K562 (cell line): ENCODE measurements around the gene PHF24. TPM values are rescaled to one million over a fixed set of nuclear protein-coding genes. Genes with fewer than 3 reads are reported as not detected.

Source experiments
- ATAC-seq: fragments of 200-7000 bp; cut with Tn5 transposase; 3 replicates; pipeline ENCODE4 v1.9.1; 2020; ENCODE audit warnings: moderate library complexity
- BruUV-seq: library from RNA; stranded (reverse); fragments of 400-500 nt; replicated peaks from 2 replicates; lab custom pipeline; 2021; lab: Mats Ljungman, UMichigan
- CTCF ChIA-PET: fragments of 300-600 bp; formaldehyde crosslinking; extraction: SDS; loops from one replicate; lab custom pipeline; 2021; ENCODE audit warnings: low intra/inter-chr PET ratio; lab: Yijun Ruan, JAX
- POLR2A ChIA-PET: fragments of 300-600, 350-650 bp; sonication (Branson Sonifier 250); formaldehyde crosslinking; extraction: SDS; loops from one replicate; lab custom pipeline; 2021; ENCODE audit warnings: antibody characterized with exemption, inconsistent platforms; lab: Yijun Ruan, JAX
- DNase-seq, 4 experiments: peaks; one replicate each; pipeline versions ENCODE4 v3.0.0 to v3.0.0-alpha.2; 2011 to 2018; ENCODE audit warnings: low spot score in 3 of 4, mixed read lengths in 3 of 4; ENCODE audit errors: extremely low read depth in 1 of 4
- FAIRE-seq: peaks from 2 replicates; lab custom pipeline; 2011; peaks lifted over from hg19 to GRCh38; lab: Jason Lieb, UNC
- H2AFZ ChIP-seq: 2 replicates; pipeline ENCODE4 v1.6.0; 2011; ENCODE audit warnings: low read depth, low read length, control low read depth, inconsistent platforms
- H3K27ac ChIP-seq: fragments of 200-600 bp; 3 replicates; pipeline ENCODE4 v1.8.0; 2011; ENCODE audit warnings: low read depth, mild to moderate bottlenecking, control low read depth, inconsistent platforms, low read length, moderate library complexity, mixed read lengths; ENCODE audit errors: extremely low read depth
- H3K27me3 ChIP-seq, 2 experiments: fragments of 300-600 bp in 1 of 2; 2 replicates in 1 of 2; 3 replicates in 1 of 2; pipeline versions ENCODE4 v1.6.0 to v1.8.0; 2011; ENCODE audit warnings: inconsistent platforms in 2 of 2, low read length in 2 of 2, mild to moderate bottlenecking in 1 of 2, mixed read lengths in 1 of 2, moderate library complexity in 1 of 2; ENCODE audit not compliant: control insufficient read depth in 2 of 2, insufficient read depth in 2 of 2
- H3K36me3 ChIP-seq: fragments of 300-600 bp; 3 replicates; pipeline ENCODE4 v1.8.0; 2011; ENCODE audit warnings: mild to moderate bottlenecking, low read length, inconsistent platforms; ENCODE audit not compliant: control insufficient read depth, insufficient read depth
- H3K4me1 ChIP-seq, 2 experiments: fragments of 200-600 bp in 1 of 2; replicated peaks in 1 of 2; 2 replicates in 1 of 2; 3 replicates in 1 of 2; pipeline versions ENCODE4 v1.5.1 to v1.8.0; 2011; ENCODE audit warnings: inconsistent platforms in 2 of 2, low read length in 2 of 2, mild to moderate bottlenecking in 1 of 2, mixed read lengths in 1 of 2, moderate library complexity in 1 of 2; ENCODE audit not compliant: control insufficient read depth in 2 of 2, insufficient read depth in 2 of 2
- H3K4me2 ChIP-seq: 2 replicates; pipeline ENCODE4 v1.6.1; 2011; ENCODE audit warnings: low read length, control low read depth, inconsistent platforms, mixed read lengths; ENCODE audit not compliant: insufficient read depth
- H3K4me3 ChIP-seq: fragments of 200-600 bp; sonication (generic), shearing (Covaris generic); 2 replicates; pipeline ENCODE4 v1.5.1; 2016; ENCODE audit warnings: control low read depth, inconsistent platforms
- H3K79me2 ChIP-seq: fragments of 200-600 bp; 3 replicates; pipeline ENCODE4 v1.8.0; 2011; ENCODE audit warnings: low read length, inconsistent platforms; ENCODE audit not compliant: control insufficient read depth, insufficient read depth
- H3K9ac ChIP-seq, 2 experiments: 2 replicates each; pipeline versions ENCODE4 v1.6.0 to v1.6.1; 2011; ENCODE audit warnings: low read depth in 2 of 2, low read length in 2 of 2, control low read depth in 1 of 2, inconsistent platforms in 1 of 2, mild to moderate bottlenecking in 1 of 2, mixed read lengths in 1 of 2; ENCODE audit not compliant: insufficient read depth in 1 of 2
- H3K9me1 ChIP-seq: one replicate; pipeline ENCODE4 v1.6.0; 2011; ENCODE audit warnings: inconsistent platforms, mild to moderate bottlenecking, low read length, moderate library complexity; ENCODE audit not compliant: control insufficient read depth, insufficient read depth
- H3K9me3 ChIP-seq: replicated peaks from 2 replicates; pipeline ENCODE4 v1.5.1; 2011; ENCODE audit warnings: low read depth, low read length, inconsistent platforms; ENCODE audit not compliant: control insufficient read depth, insufficient read depth
- H4K20me1 ChIP-seq: replicated peaks from 2 replicates; pipeline ENCODE4 v1.6.1; 2011; ENCODE audit warnings: low read length, inconsistent platforms, mixed read lengths; ENCODE audit not compliant: control insufficient read depth, insufficient read depth
- CBFA2T3 ChIP-seq: fragments of 450-650 bp; IDR thresholded peaks from 2 replicates; pipeline ENCODE4 v1.6.1; 2017
- FOSL1 ChIP-seq: fragments of 200-800 bp; sonication (Bioruptor generic); conservative IDR thresholded peaks from 2 replicates; pipeline ENCODE4 v1.6.1; 2016; ENCODE audit warnings: missing genetic modification characterization, missing compliant biosample characterization
- GATA2 ChIP-seq: sonication (generic); formaldehyde crosslinking; IDR thresholded peaks from 2 replicates; pipeline ENCODE4 v1.4.0; 2020; ENCODE audit warnings: mild to moderate bottlenecking, missing genetic modification reagents
- GTF2E2 ChIP-seq: fragments of 200-800 bp; sonication (Bioruptor generic); IDR thresholded peaks from 2 replicates; pipeline ENCODE4 v1.6.1; 2016; ENCODE audit warnings: missing genetic modification characterization, missing compliant biosample characterization
- HDAC2 ChIP-seq: fragments of 450-650 bp; IDR thresholded peaks from 2 replicates; pipeline ENCODE4 v1.6.1; 2016; ENCODE audit warnings: mild to moderate bottlenecking
- SMARCE1 ChIP-seq: fragments of 450-650 bp; IDR thresholded peaks from 2 replicates; pipeline ENCODE4 v1.7.1; 2016; ENCODE audit warnings: mild to moderate bottlenecking
- SRF ChIP-seq, 2 experiments: fragments of 250-450, 450-650 bp in 1 of 2; sonication (Bioruptor Pico) in 1 of 2; sonication (generic) in 1 of 2; formaldehyde crosslinking; IDR thresholded peaks; 2 replicates each; pipeline versions ENCODE4 v1.5.0 to v1.5.1; 2020 to 2022; ENCODE audit warnings: mild to moderate bottlenecking in 1 of 2, missing genetic modification reagents in 1 of 2
- ZKSCAN8 ChIP-seq: fragments of 200-800 bp; sonication (Bioruptor generic); IDR thresholded peaks from 2 replicates; pipeline ENCODE4 v1.6.1; 2016; ENCODE audit warnings: missing genetic modification characterization, missing compliant biosample characterization
- ZNF184 ChIP-seq: sonication (generic); formaldehyde crosslinking; IDR thresholded peaks from 2 replicates; pipeline ENCODE4 v1.5.0; 2020; ENCODE audit warnings: missing genetic modification reagents
- WGBS: fragments of 100-300 bp; shearing (Covaris generic); methylation state at CpG from one replicate; pipeline ENCODE4 v1.1.6; 2016; ENCODE audit warnings: low coverage, mixed read lengths; ENCODE audit not compliant: insufficient coverage; ENCODE audit errors: missing lambda C conversion rate; 5-methylcytosine and 5-hydroxymethylcytosine counted together
- in situ Hi-C: fragments of 300-500 bp; cut with MboI; formaldehyde crosslinking; loops from 4 replicates; pipeline ENCODE4 v1.15.0; 2018; ENCODE audit warnings: inconsistent platforms, mixed read lengths
- intact Hi-C: fragments of 100-400 bp; cut with micrococcal nuclease; formaldehyde crosslinking; loops from 2 replicates; pipeline ENCODE4 v1.14.2; 2022
- polyA plus RNA-seq, 8 experiments: library from polyadenylated mRNA; depleted of rRNA in 4 of 8; stranded (reverse) in 5 of 8; unstranded in 3 of 8; fragments of >200 nt; fragmentation: Nextera tagmentation in 2 of 8; fragmentation: Illumina TruSeq in 1 of 8; extraction: Ambion mirVana in 2 of 8; extraction: Trizol in 1 of 8; gene quantifications; 2 replicates each; pipeline versions ENCODE4 v1.2.1 to v1.2.3, GENCODE V29; 2011 to 2014; ENCODE audit warnings: inconsistent platforms in 1 of 8, missing spikeins in 1 of 8
- total RNA-seq, 7 experiments: library from RNA; depleted of rRNA in 6 of 7; stranded (reverse); fragments of >200 nt in 6 of 7; fragmentation: Illumina TruSeq in 2 of 7; extraction: Trizol in 2 of 7; gene quantifications; 2 replicates each; pipeline versions ENCODE4 v1.2.1 to v1.2.3, GENCODE V29; 2011 to 2021; ENCODE audit warnings: low replicate concordance in 1 of 7
- TF ChIP-seq, protein P1 (sequence below): fragments of 450-650 bp; IDR thresholded peaks from 2 replicates; pipeline ENCODE4 v1.6.1; 2016; ENCODE audit warnings: low read depth

PHF24 gene
- total and polyA plus RNA-seq, 9 of the 15 experiments (the other 6 are each of a cell fraction or from before 2014, with no cell fraction given): 0.01 TPM; not detected in 7

DNA sequence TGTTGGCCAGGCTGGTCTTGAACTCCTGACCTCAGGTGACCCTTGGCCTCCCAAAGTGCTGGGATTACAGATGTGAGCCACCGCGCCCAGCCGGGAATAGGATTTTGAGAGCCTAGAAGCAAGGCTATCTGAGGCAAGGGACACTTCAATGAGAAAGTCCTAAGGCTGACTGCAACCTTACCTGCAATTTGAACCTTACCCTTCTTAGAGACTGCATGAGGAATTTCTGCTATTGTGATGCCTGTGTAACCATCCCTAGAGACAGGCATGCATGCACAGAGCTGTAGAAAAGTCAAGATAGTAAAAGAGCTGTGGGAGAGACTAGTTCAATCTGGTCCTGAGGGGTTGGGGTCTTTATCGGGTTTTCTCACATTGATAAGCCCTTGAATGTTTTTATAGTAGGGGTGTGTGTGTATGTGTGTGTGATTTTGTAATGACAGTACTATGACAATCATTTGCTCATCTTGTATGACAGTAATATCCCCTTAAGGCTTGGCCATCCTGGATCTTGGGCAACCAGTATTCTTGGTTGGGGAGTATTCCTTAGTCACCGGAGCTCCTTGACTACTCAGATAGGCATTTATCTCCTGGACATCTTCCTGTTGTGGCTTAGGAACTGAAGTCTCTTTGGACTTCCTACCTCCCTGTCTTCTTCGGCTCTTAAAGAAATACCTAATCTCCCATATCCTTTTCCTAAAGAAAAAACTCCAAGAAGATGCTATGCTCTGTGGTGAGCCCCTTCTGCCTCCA lies 42.6 kb downstream of the PHF24 start (continued):
- TF ChIP-seq ZKSCAN8 (CRISPR knock-in tag) (no peak), CBFA2T3 (peak; percentile 75), HDAC2 (no peak), GATA2 (peak; percentile 30; the same call in 1 of the 2 replicates), SRF (CRISPR knock-in tag; IDR thresholded peaks at IDR 0.05) (peak in 1 of 2 experiments; percentile 58; a peak in 1 of 4 replicates), SMARCE1 (0 out of 2 replicates have a peak, but pooled peaks have one; percentile 52)

DNA sequence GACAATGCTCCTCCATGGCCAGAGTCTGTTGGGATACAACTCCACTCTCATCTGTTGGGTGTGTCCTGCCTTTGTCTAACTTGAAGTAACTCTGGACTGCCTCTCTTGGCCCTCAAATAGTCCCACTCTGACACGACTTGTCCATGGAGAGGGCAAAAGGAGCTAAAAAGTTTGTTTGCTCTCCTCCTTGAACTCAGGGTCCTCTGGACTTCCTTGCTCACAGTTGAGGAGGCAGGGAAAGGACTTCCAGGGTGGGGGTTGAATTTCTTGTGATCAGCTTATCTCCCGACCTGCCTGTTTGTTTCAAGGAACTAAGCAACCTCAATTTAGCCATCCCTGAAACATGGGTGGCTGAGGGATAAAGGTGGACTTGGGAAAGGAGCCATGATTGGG lies 43.2 kb downstream of the PHF24 start:
- Histone ChIP-seq H2AFZ (peak overlapping the region; percentile 58), H3K4me3 (no peak overlapping the region), H3K9me3 (no peaks in the 10 kb centered on the region), H3K36me3 (peaks cover 5% of the 10 kb centered on the region; the same call in 2 of the 3 replicates), H3K4me2 (peak overlapping the region; percentile 66), H3K27me3 (no peaks in the 10 kb centered on the region), H3K9me1 (no peaks in the 10 kb centered on the region), H3K27ac (peak overlapping the region; percentile 66), H4K20me1 (no peaks in the 10 kb centered on the region), H3K79me2 (no peaks in the 10 kb centered on the region), H3K9ac (peak overlapping the region; percentile 25 to 55; a peak in 1 of 4 replicates), H3K4me1 (peaks cover 27 to 49% of the 10 kb centered on the region in 2 experiments)
- DNase-seq: peak in 1 of 4 experiments; percentile 28
- intact Hi-C loops: no loop called here
- peak; percentile 68 for ATAC-seq
- in situ Hi-C loops: no loop called here
- no TSS peak for BruUV-seq
- 0% methylated on average over 1 of the region's 2 CpGs for WGBS
- CTCF ChIA-PET: no interaction called here
- POLR2A ChIA-PET: interaction anchor here (1.0 to 1.8 kb wide), 4 partner anchors 9 to 33 kb away, joined by 3 to 5 read pairs (median 4); no protein-coding TSS in a partner anchor
- no peak for FAIRE-seq
- TF ChIP-seq ZNF184 (CRISPR knock-in tag): no peak
- TF ChIP-seq GTF2E2 (tag): no peak
- TF ChIP-seq FOSL1 (tag): peak; percentile 20; the same call in 1 of the 2 replicates
- TF ChIP-seq, protein P1, sequence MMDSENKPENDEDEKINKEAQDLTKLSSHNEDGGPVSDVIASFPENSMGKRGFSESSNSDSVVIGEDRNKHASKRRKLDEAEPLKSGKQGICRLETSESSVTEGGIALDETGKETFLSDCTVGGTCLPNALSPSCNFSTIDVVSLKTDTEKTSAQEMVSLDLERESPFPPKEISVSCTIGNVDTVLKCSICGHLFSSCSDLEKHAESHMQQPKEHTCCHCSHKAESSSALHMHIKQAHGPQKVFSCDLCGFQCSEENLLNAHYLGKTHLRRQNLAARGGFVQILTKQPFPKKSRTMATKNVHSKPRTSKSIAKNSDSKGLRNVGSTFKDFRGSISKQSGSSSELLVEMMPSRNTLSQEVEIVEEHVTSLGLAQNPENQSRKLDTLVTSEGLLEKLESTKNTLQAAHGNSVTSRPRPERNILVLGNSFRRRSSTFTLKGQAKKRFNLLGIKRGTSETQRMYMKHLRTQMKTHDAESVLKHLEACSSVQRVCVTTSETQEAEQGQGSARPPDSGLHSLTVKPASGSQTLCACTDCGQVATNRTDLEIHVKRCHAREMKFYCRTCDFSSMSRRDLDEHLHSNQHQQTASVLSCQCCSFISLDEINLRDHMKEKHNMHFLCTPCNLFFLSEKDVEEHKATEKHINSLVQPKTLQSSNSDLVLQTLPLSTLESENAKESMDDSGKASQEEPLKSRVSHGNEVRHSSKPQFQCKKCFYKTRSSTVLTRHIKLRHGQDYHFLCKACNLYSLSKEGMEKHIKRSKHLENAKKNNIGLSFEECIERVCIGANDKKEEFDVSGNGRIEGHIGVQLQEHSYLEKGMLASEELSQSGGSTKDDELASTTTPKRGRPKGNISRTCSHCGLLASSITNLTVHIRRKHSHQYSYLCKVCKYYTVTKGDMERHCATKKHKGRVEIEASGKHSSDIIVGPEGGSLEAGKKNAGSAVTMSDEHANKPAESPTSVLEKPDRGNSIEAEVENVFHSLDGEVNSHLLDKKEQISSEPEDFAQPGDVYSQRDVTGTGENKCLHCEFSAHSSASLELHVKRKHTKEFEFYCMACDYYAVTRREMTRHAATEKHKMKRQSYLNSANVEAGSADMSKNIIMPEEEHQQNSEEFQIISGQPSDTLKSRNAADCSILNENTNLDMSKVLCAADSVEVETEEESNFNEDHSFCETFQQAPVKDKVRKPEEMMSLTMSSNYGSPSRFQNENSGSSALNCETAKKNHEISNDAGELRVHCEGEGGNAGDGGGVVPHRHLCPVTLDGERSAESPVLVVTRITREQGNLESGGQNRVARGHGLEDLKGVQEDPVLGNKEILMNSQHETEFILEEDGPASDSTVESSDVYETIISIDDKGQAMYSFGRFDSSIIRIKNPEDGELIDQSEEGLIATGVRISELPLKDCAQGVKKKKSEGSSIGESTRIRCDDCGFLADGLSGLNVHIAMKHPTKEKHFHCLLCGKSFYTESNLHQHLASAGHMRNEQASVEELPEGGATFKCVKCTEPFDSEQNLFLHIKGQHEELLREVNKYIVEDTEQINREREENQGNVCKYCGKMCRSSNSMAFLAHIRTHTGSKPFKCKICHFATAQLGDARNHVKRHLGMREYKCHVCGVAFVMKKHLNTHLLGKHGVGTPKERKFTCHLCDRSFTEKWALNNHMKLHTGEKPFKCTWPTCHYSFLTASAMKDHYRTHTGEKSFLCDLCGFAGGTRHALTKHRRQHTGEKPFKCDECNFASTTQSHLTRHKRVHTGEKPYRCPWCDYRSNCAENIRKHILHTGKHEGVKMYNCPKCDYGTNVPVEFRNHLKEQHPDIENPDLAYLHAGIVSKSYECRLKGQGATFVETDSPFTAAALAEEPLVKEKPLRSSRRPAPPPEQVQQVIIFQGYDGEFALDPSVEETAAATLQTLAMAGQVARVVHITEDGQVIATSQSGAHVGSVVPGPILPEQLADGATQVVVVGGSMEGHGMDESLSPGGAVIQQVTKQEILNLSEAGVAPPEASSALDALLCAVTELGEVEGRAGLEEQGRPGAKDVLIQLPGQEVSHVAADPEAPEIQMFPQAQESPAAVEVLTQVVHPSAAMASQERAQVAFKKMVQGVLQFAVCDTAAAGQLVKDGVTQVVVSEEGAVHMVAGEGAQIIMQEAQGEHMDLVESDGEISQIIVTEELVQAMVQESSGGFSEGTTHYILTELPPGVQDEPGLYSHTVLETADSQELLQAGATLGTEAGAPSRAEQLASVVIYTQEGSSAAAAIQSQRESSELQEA: no peak
